Mesenchymal stem cell (in vitro differentiated cells and primary cell): ENCODE measurements around the gene LAMA5.
A peak's percentile ranks its signal among the peaks of the same experiment; 100 is the strongest.

Experiments used
- DNase-seq: peaks from one replicate; pipeline ENCODE4 v3.0.0-alpha.2; 2013
- H2AFZ ChIP-seq: one replicate; pipeline ENCODE4 v1.6.1; 2013; ENCODE audit warnings: low read depth, mild to moderate bottlenecking, control low read depth, inconsistent platforms, low read length, moderate library complexity
- H2AK5ac ChIP-seq: 2 replicates; pipeline ENCODE4 v1.6.1; 2013; ENCODE audit warnings: low read length, moderate library complexity, mild to moderate bottlenecking, inconsistent platforms; ENCODE audit not compliant: severe bottlenecking
- H2BK120ac ChIP-seq: one replicate; pipeline ENCODE4 v1.6.1; 2013; ENCODE audit warnings: low read depth, mild to moderate bottlenecking, inconsistent platforms, low read length, moderate library complexity
- H2BK12ac ChIP-seq, 2 experiments: one replicate each; pipeline ENCODE4 v1.6.1; 2013; ENCODE audit warnings: inconsistent platforms in 2 of 2, low read length in 2 of 2, mild to moderate bottlenecking in 2 of 2, moderate library complexity in 2 of 2, control low read depth in 1 of 2
- H2BK15ac ChIP-seq: one replicate; pipeline ENCODE4 v1.6.1; 2013; ENCODE audit warnings: mild to moderate bottlenecking, low read depth, inconsistent platforms; ENCODE audit not compliant: poor library complexity, severe bottlenecking
- H2BK5ac ChIP-seq: 2 replicates; pipeline ENCODE4 v1.6.1; 2013; ENCODE audit warnings: low read depth, mild to moderate bottlenecking, low read length, control low read depth, inconsistent platforms; ENCODE audit not compliant: poor library complexity, severe bottlenecking
- H3K14ac ChIP-seq, 2 experiments: one replicate each; pipeline ENCODE4 v1.6.1; 2013; ENCODE audit warnings: inconsistent platforms in 2 of 2, low read length in 2 of 2, control low read depth in 1 of 2, mild to moderate bottlenecking in 1 of 2, moderate library complexity in 1 of 2
- H3K18ac ChIP-seq, 2 experiments: one replicate each; pipeline ENCODE4 v1.6.1; 2013; ENCODE audit warnings: inconsistent platforms in 2 of 2, low read length in 2 of 2, control low read depth in 1 of 2, low read depth in 1 of 2, mild to moderate bottlenecking in 1 of 2
- H3K23ac ChIP-seq, 2 experiments: one replicate each; pipeline ENCODE4 v1.6.1; 2013; ENCODE audit warnings: inconsistent platforms in 2 of 2, low read length in 2 of 2, mild to moderate bottlenecking in 2 of 2, moderate library complexity in 2 of 2, control low read depth in 1 of 2
- H3K27ac ChIP-seq: 2 replicates; pipeline ENCODE4 v1.5.1; 2013; ENCODE audit warnings: mild to moderate bottlenecking, moderate library complexity, low read length, control low read depth, inconsistent platforms; ENCODE audit not compliant: poor library complexity, severe bottlenecking
- H3K27me3 ChIP-seq, 2 experiments: 2 replicates each; pipeline versions ENCODE4 v1.6.1 to v1.7.0; 2013; ENCODE audit warnings: low read length in 2 of 2, mild to moderate bottlenecking in 2 of 2, moderate library complexity in 2 of 2, control low read depth in 1 of 2, inconsistent platforms in 1 of 2; ENCODE audit not compliant: control insufficient read depth in 1 of 2, insufficient read depth in 1 of 2
- H3K36me3 ChIP-seq, 2 experiments: 2 replicates each; pipeline versions ENCODE4 v1.6.1 to v1.7.0; 2013; ENCODE audit warnings: low read length in 2 of 2, control low read depth in 1 of 2, inconsistent platforms in 1 of 2, low read depth in 1 of 2, mild to moderate bottlenecking in 1 of 2; ENCODE audit not compliant: insufficient read depth in 2 of 2, control insufficient read depth in 1 of 2
- H3K4ac ChIP-seq, 2 experiments: one replicate each; pipeline ENCODE4 v1.6.1; 2013; ENCODE audit warnings: inconsistent platforms in 2 of 2, low read length in 2 of 2, mild to moderate bottlenecking in 2 of 2, moderate library complexity in 2 of 2, control low read depth in 1 of 2, low read depth in 1 of 2
- H3K4me1 ChIP-seq: 2 replicates; pipeline ENCODE4 v1.6.1; 2013; ENCODE audit warnings: low read depth, low read length, control low read depth; ENCODE audit not compliant: control insufficient read depth, insufficient read depth
- H3K4me2 ChIP-seq: 2 replicates; pipeline ENCODE4 v1.6.1; 2013; ENCODE audit warnings: low read length, mild to moderate bottlenecking, inconsistent platforms; ENCODE audit not compliant: poor library complexity, severe bottlenecking
- H3K4me3 ChIP-seq, 2 experiments: 2 replicates each; pipeline versions ENCODE4 v1.5.1 to v1.7.0; 2013; ENCODE audit warnings: low read length in 2 of 2, mild to moderate bottlenecking in 2 of 2, control low read depth in 1 of 2, low read depth in 1 of 2; ENCODE audit not compliant: insufficient read depth in 1 of 2
- H3K79me1 ChIP-seq: replicated peaks from 2 replicates; pipeline ENCODE4 v1.6.1; 2013; ENCODE audit warnings: mild to moderate bottlenecking, control low read depth, low read length, inconsistent platforms; ENCODE audit not compliant: poor library complexity, severe bottlenecking
- H3K9ac ChIP-seq: 2 replicates; pipeline ENCODE4 v1.7.0; 2013; ENCODE audit warnings: mild to moderate bottlenecking, low read length, moderate library complexity
- H3K9me3 ChIP-seq: 2 replicates; pipeline ENCODE4 v1.7.0; 2013; ENCODE audit warnings: mild to moderate bottlenecking, low read length; ENCODE audit not compliant: control insufficient read depth
- H4K8ac ChIP-seq: one replicate; pipeline ENCODE4 v1.6.1; 2013; ENCODE audit warnings: inconsistent platforms, mild to moderate bottlenecking, low read length, moderate library complexity
- H4K91ac ChIP-seq: one replicate; pipeline ENCODE4 v1.6.1; 2013; ENCODE audit warnings: mild to moderate bottlenecking, low read length, inconsistent platforms
- whole genome bisulfite sequencing: methylation state at CpG from one replicate; pipeline ENCODE4 v1.1.7; 2013; ENCODE audit warnings: mixed read lengths; 5-methylcytosine and 5-hydroxymethylcytosine counted together

LAMA5 gene

GRCh38 chr20:62304331-62305148 is 62.6 kb downstream of the LAMA5 start:
- peaks cover 3% of the 10 kb centered on the region for H3K79me1 ChIP-seq
- no peak overlapping the region for H3K4ac ChIP-seq
- no peak overlapping the region for H3K23ac ChIP-seq
- H2BK5ac ChIP-seq, result no peak overlapping the region
- H3K27ac ChIP-seq, result peak overlapping the region; percentile 9
- H3K14ac ChIP-seq, result no peak overlapping the region
- no peak overlapping the region for H4K8ac ChIP-seq
- H3K18ac ChIP-seq, result no peak overlapping the region
- H3K4me1 ChIP-seq, result peaks cover 44% of the 10 kb centered on the region
- DNase-seq, result no peak
- peaks cover 47 to 68% of the 10 kb centered on the region in 2 experiments for H3K36me3 ChIP-seq
- H3K4me3 ChIP-seq, result peak overlapping the region; percentile 87 to 98
- no peak overlapping the region for H2AK5ac ChIP-seq
- H2BK12ac ChIP-seq, result no peak overlapping the region
- WGBS, result 89% methylated on average over 29 of the region's 29 CpGs
- peak overlapping the region; percentile 15 for H4K91ac ChIP-seq
- H2BK120ac ChIP-seq, result no peak overlapping the region
- peak overlapping the region; percentile 93 for H3K9ac ChIP-seq
- no peak overlapping the region for H2BK15ac ChIP-seq
- no peak overlapping the region for H2AFZ ChIP-seq
- no peaks in the 10 kb centered on the region for H3K9me3 ChIP-seq
- no peaks in the 10 kb centered on the region for H3K27me3 ChIP-seq
- peak overlapping the region; percentile 89 for H3K4me2 ChIP-seq

- peak overlapping the region; percentile 80 for H2BK15ac ChIP-seq
- H3K4me3 ChIP-seq, result peak overlapping the region; percentile 87 to 98
- 4% methylated on average over 66 of the region's 66 CpGs for WGBS
- peaks cover 7% of the 10 kb centered on the region for H3K79me1 ChIP-seq
- peak overlapping the region; percentile 93 for H3K9ac ChIP-seq
- peak overlapping the region; percentile 25 to 79 for H3K18ac ChIP-seq
- peak overlapping the region in 1 of 2 experiments; percentile 85 for H3K23ac ChIP-seq
- peak overlapping the region; percentile 49 for H2BK5ac ChIP-seq
- H3K27me3 ChIP-seq, result no peaks in the 10 kb centered on the region
- H3K4ac ChIP-seq, result peak overlapping the region; percentile 81 to 85
- peak overlapping the region; percentile 9 for H3K27ac ChIP-seq
- no peak overlapping the region for H4K8ac ChIP-seq
- no peak overlapping the region for H2AK5ac ChIP-seq
- peak overlapping the region; percentile 62 for H2BK120ac ChIP-seq
- H3K4me1 ChIP-seq, result peaks cover 42% of the 10 kb centered on the region
- H4K91ac ChIP-seq, result peak overlapping the region; percentile 53
- peaks cover 40 to 65% of the 10 kb centered on the region in 2 experiments for H3K36me3 ChIP-seq
- H3K4me2 ChIP-seq, result peak overlapping the region; percentile 89
- H2AFZ ChIP-seq, result no peak overlapping the region
- peak overlapping the region; percentile 26 to 28 for H3K14ac ChIP-seq
- no peaks in the 10 kb centered on the region for H3K9me3 ChIP-seq
- peak; percentile 41 for DNase-seq
- peak overlapping the region in 1 of 2 experiments; percentile 42 for H2BK12ac ChIP-seq
These were observed 63.5 kb downstream of the LAMA5 start for GRCh38 chr20:62303340-62304226.

- H2BK12ac ChIP-seq, result peak overlapping the region in 1 of 2 experiments; percentile 42
- peak overlapping the region; percentile 62 for H2BK120ac ChIP-seq
- peak overlapping the region; percentile 89 for H3K4me2 ChIP-seq
- H3K14ac ChIP-seq, result peak overlapping the region; percentile 26 to 28
- H4K91ac ChIP-seq, result peak overlapping the region; percentile 53
- H2BK15ac ChIP-seq, result peak overlapping the region; percentile 80
- DNase-seq, result no peak
- peaks cover 41% of the 10 kb centered on the region for H3K4me1 ChIP-seq
- H3K9ac ChIP-seq, result peak overlapping the region; percentile 93
- 2% methylated on average over 22 of the region's 39 CpGs for WGBS
- peak overlapping the region in 1 of 2 experiments; percentile 85 for H3K23ac ChIP-seq
- peak overlapping the region; percentile 25 to 79 for H3K18ac ChIP-seq
- H3K36me3 ChIP-seq, result peaks cover 38 to 63% of the 10 kb centered on the region in 2 experiments
- H3K9me3 ChIP-seq, result no peaks in the 10 kb centered on the region
- no peak overlapping the region for H3K27ac ChIP-seq
- peak overlapping the region; percentile 49 for H2BK5ac ChIP-seq
- peak overlapping the region; percentile 81 to 85 for H3K4ac ChIP-seq
- peaks cover 9% of the 10 kb centered on the region for H3K79me1 ChIP-seq
- H4K8ac ChIP-seq, result no peak overlapping the region
- H2AK5ac ChIP-seq, result no peak overlapping the region
- peak overlapping the region; percentile 87 to 98 for H3K4me3 ChIP-seq
- H3K27me3 ChIP-seq, result no peaks in the 10 kb centered on the region
- H2AFZ ChIP-seq, result no peak overlapping the region
These were observed 64.1 kb downstream of the LAMA5 start for GRCh38 chr20:62303062-62303339.
